Kasumi-1 (cell line): Measurements from ENCODE around the gene TARDBP.
"Not testable (repeated sequence)": the region's sequence is repeated elsewhere in the genome, so short reads cannot be mapped to it uniquely, and the experiment has no call there.

Source experiments
- DNase-seq, 2 experiments: peaks; one replicate each; lab custom pipeline; 2025; lab: John Stamatoyannopoulos, UW

Gene TARDBP

DNA sequence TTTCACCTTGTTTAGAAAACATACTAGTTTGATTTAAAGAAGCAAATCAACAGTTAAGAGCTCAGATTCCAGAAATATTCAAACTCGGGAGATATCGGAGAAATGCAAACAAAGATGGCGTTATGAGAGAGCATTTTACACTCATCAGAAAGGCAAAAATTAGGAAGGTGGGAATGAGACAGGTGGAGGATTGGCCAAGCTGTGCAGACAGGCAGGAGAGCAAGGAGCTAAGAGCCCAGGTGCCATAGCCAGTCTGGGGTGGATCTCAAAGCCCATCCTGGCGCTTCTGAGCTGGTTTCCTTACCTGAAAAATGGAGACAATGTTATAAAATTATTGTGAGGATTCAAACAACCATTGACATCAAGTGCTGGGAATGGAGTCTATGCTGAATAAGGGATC lies 19.6 kb upstream of the TARDBP start:
- no peak for DNase-seq

DNA sequence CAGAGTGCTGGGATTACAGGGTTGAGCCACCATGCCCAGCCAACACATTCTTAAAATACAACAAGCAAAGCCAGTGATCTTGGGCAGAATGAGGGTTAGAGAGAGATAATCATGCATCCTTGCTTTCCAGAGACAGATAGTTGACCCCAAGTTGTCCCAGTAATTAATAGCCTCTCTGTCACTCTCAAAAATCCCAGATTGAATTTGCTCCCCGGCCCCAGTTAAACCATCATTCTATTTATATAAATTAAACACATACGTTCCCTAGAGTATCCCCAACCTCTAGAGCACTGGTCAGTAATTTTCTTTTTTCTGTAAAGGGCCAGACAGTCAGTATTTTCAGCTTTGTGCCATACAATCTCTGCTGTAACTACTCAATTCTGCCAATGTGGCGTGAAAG lies 16.4 kb upstream of the TARDBP start:
- no peak for DNase-seq

DNA sequence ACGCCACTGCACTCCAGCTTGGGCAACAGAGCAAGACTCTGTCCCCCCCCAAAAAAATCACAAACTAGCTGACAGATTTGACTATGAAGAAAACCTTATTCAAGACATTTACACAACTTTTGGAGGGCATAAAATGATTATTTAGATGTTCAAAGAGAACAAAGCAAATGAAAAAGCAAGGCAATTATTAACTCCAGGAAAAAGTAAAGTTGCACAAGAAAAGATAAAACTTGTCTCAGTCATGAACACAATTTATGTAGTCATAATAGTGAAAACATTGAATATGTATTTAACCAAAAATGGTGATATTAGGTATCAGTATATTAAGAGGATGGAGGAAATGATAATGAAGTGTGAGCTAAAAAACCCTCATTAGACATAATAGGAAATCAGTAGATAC lies 11.9 kb upstream of the TARDBP start:
- DNase-seq: no peak

DNA sequence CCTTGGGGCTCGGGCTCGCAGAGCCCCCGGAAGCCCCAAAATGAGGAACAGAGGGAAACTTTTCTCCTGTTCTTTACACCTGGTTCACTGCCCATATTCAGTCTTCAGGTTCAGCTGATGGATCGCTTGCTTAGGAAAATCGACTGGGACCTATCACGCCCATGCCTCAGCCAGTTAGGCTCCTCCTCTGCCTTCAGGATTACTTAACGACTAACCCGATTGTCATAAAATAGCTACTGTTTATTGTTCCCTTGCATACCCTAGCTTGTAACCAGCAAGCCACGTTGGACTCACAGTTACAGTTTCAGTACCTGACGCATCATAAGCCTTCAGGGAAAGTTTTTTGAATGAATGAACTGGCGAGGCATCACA lies 692 bp downstream of the TARDBP start:
- DNase-seq: no peak

DNA sequence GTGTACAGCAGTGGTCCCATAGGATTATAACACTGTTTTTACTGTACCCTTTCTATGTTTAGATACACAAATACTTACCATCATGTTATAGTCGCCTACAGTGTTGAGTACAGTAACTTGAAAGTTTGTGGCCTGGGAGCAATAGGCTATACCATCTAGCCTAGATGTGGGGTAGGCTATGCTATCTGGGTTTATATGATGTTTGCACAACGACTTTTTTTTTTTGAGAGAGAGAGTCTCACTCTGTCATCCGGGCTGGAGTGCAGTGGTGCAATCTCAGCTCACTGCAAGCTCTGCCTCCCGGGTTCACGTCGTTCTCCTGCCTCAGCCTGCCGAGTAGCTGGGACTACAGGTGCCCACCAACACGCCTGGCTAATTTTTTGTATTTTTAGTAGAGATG lies 6.9 kb downstream of the TARDBP start:
- not testable (repeated sequence) for DNase-seq

DNA sequence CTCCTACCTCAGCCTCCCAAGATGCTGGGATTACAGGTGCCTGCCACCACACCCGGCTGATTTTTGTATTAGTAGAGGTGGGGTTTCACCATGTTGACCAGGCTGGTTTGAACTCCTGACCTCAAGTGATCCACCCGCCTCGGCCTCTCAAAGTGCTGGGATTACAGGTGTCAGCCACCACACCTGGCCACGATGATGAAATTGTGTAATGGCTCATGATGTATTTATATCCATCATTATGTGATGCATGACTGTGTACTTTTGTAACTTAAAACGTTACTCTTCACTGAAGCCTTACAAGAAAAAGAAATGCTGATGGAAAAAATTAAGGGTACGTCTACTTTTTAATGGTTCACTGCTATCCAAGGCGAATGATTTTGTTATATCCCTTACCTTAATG lies 7.5 kb downstream of the TARDBP start:
- DNase-seq: no peak

DNA sequence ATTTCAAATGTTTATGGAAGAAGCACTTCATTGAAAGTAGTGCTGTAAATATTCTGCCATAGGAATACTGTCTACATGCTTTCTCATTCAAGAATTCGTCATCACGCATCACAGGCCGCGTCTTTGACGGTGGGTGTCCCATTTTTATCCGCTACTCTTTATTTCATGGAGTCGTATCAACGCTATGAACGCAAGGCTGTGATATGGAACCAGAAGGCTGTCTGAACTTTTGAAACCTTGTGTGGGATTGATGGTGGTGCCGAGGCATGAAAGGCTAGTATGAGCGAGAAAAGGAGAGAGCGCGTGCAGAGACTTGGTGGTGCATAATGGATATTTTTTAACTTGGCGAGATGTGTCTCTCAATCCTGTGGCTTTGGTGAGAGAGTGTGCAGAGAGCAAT lies 10.7 kb downstream of the TARDBP start:
- DNase-seq: no peak

DNA sequence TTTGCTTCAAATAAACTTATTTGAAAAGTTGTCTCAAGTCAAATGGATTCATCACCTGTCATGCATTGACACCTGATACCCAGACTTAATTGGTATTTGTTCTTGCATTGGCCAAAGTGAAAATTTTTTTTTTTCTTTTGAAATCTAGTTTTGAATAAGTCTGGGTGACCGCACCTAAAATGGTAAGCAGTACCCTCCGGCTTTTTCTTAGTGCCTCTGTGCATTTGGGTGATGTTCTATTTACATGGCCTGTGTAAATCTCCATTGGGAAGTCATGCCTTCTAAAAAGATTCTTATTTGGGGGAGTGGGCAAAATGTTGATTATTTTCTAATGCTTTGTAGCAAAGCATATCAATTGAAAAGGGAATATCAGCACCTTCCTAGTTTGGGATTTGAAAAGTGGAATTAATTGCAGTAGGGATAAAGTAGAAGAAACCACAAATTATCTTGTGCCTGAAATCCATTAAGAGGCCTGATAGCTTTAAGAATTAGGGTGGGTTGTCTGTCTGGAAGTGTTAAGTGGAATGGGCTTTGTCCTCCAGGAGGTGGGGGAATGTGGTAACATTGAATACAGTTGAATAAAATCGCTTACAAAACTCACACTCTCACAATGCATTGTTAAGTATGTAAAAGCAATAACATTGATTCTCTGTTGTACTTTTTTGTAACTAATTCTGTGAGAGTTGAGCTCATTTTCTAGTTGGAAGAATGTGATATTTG lies 11.9 kb downstream of the TARDBP start:
- no peak for DNase-seq

DNA sequence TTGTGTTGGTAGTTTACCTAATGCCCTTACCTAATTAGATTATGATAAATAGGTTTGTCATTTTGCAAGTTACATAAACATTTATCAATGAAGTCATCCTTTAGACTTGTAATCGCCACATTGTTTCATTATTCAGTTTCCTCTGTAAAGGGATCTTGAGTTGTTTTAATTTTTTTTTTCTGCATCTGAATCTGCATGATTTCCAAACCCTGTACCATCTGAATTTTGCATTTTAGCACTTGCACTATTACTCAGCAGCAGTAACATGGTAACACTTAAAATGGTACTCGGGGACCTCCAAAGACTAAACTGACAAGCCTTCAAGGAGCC lies 12.4 kb downstream of the TARDBP start:
- DNase-seq: no peak

DNA sequence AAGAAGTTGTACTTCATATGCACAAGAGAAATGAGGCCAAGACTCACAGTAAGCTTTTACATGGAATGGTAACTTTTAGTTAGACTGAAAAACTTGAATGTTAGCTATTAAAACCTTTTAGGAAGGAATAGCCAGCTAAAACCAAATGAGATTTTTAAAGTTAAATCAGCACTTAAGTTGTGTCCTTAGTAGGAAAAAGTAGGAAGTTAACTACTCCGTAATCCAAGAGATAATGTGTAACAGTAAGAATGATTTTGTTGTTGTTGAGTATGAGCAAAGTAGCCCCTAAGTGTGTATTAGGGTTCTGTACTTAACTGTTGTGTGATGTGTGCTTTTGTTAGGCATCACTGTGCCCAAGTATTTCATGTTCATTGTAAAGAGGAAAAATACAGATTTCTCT lies 13.2 kb downstream of the TARDBP start:
- DNase-seq: no peak

DNA sequence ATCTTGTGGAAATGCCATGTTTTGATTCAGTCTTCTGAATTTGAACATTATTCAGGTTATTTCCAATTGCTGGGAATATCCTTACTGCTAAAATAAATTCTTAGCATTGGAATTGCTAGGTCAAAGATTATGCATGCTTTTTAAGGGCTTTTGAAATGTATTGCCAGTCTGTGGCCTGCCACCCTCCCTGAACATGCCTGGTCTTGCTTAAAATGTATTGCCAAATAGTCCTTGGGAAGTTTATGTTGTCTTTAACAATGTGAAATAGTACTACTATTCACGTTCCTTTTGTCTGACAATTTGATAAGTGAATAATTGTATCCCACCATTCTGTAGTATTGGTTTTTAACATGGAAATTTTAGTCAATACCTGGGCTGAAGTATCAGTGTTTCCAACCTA lies 13.6 kb downstream of the TARDBP start:
- no peak for DNase-seq

DNA sequence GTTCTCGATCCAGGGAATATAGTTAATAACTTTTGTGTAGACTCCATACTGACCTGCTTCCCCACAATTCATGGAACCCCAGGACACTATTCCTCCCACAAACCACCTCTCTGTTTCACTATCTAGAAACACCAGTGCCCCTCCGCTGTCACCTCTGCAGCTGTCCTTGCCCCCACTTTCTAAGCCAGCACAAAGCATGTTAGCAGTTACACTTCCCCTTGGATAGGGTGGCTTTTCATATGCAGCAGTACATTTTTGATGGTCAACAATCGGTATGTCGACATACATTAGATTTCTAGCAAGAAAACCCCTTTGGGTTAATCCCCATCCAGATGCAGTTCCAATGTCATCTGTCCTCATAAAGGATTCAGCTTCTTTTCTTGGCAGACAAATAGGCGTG lies 14.4 kb downstream of the TARDBP start:
- no peak for DNase-seq

DNA sequence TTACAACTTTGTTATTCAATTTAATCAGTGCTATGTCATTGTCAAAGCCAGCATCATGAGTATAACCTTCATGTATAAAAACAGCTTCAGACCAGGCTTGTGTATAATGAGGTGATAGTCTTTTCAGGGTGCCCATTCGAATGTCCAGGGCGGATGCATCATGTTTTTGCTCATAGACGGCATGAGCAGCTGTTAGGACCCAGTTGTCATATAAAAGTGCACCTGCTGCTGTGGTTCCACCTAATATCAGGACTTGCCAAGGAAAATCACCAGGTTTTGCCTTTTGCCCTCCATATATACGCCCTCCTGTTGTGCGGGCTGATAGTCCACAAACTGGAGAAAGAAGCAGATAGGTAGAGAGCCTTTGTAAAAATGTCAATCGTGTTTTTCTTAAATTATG lies 14.9 kb downstream of the TARDBP start:
- no peak for DNase-seq

DNA sequence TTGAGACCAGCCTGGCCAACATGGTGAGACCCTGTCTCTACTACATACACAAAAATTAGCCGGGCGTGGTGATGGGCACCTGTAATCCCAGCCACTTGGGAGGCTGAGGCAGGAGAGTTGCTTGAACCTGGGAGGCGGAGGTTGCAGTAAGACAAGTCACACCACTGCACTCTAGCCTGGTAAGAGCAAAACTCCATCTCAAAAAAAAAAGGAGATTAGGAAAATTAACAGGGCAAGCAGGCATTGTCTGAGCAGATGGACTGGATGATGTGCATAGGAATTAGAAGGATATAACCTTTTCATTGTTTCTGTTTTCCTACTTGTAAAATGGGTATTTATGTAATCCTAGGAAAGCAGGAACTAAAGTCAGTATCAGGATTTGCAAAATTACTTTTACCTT lies 15.6 kb downstream of the TARDBP start:
- DNase-seq: no peak

DNA sequence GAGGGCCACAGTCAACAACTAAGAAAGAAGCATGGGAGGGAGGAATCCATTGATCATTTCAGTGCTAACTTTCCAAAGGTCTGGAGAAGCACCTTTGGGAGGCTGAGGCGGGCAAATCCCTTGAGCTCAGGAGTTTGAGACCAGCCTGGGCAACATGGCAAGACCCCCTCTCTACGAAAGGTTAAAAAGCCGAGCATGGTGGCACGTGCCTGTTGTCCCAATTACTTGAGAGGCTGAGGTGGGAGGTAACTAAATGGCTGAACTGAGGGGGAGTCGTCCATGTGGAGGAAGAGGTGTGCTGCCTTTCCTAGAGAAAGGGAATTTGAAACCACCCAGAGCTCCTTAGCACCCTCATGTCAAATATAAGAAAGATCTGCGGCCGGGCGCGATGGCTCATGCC lies 18.4 kb downstream of the TARDBP start:
- no peak for DNase-seq

DNA sequence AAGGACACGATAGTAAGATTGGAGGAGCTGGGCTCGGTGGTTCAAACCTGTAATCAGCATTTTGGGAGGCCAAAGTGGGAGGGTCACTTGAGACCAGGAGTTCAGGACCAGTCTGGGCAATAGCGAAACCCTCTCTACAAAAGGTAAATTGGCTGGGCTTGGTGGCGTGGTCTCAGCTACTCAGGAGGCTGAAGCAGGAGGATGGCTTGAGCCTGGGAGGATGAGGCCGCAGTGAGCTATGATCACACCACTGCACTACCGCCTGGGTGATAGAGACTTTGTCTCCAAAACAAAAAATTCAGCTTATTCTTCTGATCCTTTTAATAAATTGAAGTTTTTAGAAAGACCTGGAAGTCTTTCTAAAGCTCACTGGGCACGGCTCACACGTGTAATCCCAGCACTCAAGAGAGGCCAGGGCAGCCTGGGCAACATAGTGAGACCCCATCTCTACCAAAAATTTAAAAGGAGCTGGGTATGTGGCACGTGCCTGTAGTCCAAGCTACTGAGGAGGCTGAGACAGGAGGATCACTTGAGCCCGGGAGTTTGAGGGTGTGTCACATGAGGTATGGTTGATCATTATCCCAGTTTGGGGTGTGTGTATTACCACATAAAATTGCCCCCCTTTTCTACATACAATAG lies 19.3 kb downstream of the TARDBP start:
- no peak for DNase-seq

DNA sequence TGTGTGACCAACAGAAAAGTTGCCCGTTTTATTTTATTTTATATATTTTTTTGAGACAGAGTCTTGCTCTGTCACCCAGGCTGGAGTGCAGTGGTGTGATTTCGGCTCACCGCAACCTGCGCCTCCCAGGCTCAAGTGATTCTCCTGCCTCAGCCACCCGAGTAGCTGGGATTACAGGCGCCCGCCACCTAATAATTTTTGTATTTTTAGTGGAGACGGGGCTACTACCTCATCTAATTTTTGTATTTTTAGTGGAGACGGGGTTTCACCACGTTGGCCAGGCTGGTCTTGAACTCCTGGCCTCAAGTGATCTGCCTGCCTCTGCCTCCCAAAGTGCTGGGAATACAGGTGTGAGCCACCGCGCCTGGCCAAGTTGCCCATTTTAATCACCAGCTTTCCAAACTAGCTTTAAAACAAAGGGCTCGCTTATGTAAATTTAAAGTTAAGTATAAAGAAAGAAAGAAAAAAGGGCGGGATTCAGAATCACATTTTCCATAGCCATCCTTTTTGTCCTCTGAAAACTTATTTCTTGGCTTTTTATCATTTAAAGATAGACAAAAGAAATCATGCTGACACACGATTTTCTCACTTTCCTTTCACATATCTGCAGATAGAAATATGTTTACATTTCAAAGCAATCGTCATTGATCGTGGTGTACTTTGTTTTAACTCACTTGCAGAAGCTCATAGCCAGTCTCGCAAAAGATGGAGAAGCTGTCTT lies 24.7 kb downstream of the TARDBP start:
- not testable (repeated sequence) for DNase-seq

DNA sequence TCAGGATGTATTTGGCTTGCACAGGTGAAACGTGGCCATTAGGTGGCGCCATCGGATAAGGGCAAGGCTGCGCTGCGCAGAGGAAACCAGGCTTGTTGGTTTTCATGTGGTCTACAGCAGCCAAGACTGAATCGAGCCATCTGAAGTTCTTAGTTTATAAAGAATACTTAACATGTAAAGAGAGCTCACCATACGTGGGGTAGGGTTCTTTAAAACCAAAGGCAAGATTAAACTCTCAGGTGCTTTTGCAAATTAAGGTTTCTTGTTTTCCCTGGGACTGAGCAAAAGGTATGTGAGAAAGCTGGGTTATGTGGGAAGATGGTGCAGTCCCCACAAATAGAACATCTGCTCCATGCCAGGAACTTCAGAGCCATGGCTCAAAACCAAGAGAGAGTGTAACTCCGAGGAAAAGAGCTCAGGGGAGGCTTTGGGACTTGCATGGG lies 25.3 kb downstream of the TARDBP start:
- DNase-seq: peak; percentile 84 to 92

DNA sequence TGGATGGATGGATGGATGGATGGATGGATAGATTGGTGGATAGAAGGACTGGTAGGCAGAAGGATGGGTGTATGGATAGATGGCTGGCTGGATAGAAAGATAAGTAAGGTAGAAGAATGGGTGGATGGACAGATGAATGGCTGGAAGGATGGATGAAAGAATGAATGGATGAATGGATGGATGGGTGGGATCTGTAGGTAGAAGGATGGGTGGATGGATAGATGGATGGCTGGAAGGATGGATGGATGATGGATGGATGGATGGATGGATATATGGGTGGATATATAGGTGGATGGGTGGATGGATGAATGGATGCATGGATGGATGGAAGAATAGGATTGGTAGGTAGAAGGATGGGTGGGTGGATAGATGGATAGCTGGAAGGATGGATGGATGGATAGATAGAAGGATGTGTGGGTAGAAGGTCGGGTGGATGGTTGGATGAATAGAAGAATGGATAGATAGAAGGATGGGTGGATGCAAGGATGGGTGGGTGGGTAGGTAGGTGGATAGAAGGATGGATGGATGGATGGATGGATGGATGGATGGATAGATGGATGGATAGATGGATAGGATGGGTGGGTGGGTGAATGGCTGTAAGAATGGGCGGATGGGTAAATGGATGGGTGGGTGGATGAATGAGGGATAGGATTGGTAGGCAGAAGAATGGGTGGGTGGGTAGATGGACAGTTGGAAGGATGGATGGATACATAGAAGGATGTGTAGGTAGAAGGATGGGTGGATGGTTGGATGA lies 27.1 kb downstream of the TARDBP start:
- no peak for DNase-seq

DNA sequence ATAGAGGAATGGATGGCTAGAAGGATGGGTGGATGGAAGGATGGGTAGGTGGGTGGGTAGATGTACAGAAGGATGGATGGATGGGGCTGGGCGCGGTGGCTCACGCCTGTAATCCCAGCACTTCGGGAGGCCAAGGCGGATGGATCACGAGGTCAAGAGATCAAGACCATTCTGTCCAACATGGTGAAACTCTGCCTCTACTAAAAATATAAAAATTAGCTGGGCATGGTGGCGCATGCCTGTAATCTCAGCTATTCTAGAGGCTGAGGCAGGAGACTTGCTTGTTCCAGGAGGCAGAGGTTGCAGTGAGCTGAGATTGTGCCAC lies 27.6 kb downstream of the TARDBP start:
- DNase-seq: not testable (repeated sequence)

DNA sequence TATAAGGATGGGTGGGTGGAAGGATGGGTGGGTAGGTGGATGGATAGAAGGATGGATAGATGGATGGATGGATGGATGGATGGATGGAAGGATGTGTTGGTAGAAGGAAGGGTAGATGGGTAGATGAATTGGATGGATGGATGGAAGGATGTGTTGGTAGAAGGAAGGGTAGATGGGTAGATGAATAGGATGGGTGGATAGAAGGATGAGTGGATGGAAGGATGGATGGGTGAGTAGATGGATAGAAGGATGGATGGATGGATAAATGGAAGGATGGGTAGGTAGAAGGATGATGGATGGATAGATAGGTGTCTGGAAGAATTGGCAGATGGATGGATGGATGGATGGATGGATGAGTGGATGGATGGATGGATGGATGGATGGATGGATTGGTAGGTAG lies 28.6 kb downstream of the TARDBP start:
- DNase-seq: no peak

DNA sequence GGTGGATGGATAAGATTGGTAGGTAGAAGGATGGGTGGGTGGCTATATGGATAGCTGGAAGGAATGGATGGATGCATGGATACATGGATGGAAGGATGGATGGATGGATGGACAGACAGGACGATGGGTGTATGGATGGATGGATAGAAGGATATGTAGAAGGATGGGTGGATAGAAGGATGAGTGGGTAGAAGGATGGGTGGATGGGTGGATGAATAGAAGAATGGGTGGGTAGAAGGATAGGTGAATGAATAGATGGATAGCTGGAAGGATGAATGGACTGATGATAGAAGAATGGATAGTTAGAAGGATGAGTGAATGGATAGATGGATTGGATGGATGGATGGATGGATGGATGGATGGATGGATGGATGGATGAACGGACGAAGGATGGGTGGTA lies 29.6 kb downstream of the TARDBP start:
- no peak for DNase-seq
